Activated CD8-positive, alpha-beta memory T cell treated with anti-CD3 and anti-CD28 coated beads for 24 hours (primary cell): Measurements from ENCODE around the gene ZNF668.
"Not testable (repeated sequence)": the region's sequence is repeated elsewhere in the genome, so short reads cannot be mapped to it uniquely, and the experiment has no call there.

Source experiments
- DNase-seq: peaks from one replicate; pipeline ENCODE4 v3.0.0-alpha.2; 2020

ZNF668 gene

DNA sequence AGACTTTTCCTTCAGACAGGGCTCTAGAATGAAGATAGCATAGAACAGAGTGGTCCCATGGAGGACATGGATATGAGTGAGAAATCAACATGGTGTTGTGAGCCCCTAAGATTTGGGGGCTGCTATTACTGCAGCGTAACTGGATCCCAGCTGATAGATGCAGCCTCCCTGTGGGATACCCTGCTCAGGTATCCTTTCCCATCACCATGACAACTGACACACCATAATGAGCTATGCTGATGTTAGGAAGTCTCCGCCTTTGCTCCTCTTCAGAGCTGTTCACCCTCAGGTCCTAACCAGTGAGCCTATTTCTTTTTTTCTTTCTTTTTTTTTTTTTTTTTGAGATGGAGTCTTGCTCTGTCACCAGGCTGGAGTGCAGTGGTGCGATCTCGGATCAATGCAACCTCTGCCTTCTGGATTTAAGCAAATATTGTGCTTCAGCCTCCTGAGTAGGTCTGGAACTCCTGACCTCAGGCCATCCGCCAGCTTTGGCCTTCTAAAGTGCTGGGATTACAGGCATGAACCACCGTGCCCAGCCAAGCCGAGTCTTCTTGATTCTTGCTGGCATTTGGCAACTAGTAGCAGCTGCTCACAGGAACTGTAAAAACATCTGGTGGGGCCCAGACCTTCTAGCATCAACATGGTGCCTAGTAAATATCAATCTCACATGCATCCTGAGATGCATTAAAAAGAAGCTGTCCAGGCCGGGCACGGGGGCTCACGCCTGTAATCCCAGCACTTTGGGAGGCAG lies 23.6 kb downstream of the ZNF668 start:
- DNase-seq, result no peak

DNA sequence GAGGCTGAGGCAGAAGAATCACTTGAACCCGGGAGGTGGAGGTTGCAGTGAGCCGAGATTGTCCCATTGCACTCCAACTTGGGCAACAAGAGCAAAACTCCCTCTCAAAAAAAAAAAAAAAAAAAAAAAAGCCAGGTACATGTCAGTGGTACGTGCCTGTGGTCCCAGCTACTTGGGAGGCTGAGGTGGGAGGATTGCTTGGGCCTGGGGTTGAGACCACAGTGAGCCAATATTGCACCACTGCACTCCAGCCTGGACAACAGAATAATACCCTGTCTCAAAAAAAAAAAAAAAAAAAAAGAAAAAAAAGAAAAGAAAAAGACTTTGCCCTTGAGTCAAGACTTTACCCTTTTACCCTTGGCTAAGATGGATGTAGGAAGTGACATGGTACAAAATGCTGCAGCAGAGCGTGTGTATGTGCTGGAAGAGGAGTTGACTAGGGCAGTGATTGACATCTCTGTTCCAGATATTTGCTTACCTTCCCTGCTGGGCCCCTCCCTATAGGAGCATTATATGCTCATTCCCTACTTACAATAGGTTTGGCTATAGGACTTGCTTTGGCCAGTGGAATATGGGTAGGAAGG lies 30.1 kb downstream of the ZNF668 start:
- no peak for DNase-seq

DNA sequence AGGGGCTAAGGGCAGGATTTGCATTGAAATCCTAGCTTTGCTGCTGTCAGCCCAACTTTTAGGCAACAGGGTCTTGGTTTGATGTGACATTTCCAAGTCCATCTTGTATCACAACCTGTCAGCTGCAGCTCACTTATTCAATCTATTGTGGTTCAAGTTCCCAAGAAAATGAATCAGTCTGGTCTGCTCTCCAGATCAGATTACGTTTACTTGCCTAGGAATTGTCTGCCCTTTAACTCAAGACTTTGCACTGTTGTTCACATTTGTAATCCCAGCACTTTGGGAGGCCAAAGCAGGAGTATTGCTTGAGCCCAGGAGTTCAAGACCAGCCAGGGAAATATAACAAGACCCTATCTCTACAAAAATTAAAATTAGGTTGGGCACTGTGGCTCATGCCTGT lies 30.7 kb downstream of the ZNF668 start:
- no peak for DNase-seq

DNA sequence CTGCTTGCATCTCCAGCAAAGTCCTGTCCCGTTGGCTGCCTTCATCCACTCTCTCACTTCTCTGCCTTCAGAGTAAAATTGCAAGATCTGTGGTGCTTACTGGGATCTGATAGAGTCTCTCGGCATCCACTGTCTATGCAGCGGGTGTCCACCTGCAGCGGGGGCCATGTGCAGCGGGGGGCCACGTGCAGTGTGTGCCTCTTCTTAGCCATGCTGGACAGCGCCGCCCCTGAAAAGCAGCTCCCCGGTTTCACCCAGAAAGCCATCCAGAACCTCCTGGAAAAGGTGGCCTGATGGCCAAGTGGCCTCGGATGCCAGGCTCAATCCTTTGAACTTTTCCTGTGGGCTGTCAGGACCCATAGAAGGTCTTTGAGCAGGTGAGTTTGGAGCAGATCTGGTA lies 31.2 kb downstream of the ZNF668 start:
- no peak for DNase-seq

DNA sequence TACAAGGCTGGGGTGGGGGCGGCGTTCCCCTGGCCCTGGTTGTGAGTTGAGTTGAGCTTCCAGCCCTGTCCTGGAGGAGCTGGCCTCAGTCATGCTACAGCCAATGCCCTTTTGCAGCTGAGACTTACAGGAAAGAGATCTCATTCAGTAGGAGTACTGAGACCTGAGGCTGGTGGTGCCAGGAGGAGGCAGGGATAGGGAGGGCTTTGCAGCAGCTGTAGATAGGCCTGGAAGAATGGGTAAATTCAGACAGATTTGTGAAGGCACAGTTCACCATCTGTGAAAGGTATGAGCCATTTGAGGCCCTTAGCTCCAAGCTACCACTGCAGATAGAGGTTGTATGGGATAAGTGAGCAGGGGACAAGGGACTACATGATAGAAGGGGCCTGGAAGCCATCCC lies 35.0 kb downstream of the ZNF668 start:
- no peak for DNase-seq

DNA sequence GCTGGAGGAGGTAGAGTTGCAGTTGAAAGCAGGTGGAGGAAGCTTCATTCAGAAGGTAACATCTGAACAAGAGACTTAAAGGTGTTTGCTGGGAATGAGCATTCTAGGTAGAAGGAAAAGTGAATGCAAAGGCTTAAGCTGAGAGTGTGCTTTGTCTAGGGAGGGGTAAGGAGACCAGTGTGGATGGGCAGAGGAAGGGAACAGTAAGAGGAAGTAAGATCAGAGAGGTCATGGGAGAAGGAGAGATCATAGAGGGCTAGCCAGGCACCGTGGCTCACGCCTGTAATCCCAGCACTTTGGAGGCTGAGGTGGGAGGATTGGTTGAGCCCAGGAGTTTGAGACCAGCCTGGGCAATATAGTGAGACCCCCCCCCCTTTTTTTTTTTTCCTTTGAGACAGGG lies 37.3 kb downstream of the ZNF668 start:
- DNase-seq, result no peak

DNA sequence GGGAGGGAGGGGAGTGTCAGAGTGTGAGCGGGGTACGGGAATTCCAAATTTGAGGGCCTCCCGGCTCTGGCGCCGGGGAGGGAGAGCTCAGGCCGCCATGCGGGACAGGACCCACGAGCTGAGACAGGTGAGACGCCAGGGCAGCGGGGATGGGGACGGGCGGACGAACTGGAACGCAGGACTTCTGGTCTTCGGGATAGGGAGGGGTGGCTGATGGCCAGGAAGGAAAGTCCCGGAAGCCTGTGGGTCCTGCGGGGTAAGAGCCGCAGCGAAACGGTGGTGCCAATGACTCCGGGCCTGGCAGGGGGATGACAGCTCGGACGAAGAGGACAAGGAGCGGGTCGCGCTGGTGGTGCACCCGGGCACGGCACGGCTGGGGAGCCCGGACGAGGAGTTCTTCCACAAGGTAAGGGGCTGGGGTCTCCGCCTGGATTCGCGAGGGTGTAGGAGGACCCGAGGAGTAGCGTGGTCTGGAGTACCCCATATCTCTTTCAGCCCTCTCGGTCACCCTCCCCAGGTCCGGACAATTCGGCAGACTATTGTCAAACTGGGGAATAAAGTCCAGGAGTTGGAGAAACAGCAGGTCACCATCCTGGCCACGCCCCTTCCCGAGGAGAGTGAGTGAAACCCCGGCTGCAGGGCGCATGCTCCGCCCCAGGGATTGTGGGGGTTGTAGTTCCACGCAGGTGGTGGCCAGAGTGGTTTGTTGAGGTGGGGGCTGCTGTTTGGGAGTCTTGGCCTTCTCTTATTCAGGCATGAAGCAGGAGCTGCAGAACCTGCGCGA lies 40.1 kb downstream of the ZNF668 start:
- DNase-seq, result peak; percentile 92

DNA sequence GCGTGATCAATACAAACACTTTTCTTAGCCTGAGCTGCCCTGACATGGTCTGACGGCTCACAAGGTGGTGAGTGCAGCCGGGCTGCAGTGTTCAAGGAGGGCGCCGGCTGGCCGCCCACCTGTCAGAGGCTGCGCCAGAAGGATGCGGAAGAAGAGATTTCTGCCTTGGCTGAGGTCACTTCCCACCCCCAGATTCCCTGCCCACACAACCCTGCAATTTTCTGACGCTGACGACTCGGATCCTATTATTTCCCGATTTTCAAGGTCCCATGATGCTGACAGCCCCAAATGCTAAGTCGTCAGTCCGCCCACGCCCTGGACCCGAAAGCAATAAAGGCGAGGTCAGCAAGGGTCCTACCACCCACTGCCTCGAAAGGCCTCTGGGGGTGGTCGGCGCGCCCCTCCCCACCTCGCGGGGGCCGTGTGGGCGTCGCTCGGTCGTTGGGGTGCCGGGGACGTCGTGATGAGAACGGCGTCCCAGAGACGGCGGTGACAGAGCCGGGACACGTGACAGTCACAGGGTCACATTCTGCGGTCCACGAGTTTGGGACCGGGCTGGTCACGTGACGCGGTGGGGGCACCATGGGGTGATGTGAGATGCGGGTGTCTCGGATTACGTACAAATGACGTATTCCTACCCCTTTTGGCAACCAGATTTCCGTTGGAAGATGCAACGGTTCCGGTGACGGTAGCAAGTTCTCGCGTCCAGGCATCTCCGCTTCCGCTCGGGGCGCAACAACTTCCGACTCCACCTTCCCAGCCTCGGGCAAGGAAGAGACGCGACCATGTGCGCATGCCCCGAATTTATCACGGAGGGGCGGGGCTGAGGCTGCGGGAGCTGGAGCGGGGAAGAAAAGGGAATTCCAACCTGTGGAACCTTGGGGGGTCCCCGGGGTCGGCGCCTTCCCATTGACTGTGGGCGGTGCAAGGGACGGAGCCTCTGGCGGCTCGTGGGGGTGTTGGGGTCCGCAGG lies 41.0 kb downstream of the ZNF668 start, which contains the start of gene STX4:
Gene STX4, plus strand, starts transcription at position 823 of the 973 bp plus-strand sequence. CDS start 248 bp downstream, outside the sequence.
- peak; percentile 98 for DNase-seq

DNA sequence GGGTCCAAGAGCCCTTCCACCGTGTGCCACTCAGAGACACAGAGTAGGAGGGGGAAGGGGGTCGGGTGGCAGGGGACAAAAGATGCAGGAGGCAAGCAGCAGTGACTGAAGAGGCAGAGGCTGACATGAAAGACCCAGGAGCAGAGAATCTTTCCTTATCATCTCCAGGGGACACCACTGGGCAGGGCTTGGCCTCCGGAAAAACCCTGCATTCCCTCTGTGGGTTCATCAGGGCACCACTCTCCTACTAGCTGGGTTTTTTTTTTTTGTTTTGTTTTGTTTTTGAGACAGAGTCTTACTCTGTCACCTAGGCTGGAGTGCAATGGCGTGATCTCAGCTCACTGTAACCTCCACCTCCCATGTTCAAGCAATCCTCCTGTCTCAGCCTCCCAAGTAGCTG lies 42.8 kb downstream of the ZNF668 start:
- no peak for DNase-seq

DNA sequence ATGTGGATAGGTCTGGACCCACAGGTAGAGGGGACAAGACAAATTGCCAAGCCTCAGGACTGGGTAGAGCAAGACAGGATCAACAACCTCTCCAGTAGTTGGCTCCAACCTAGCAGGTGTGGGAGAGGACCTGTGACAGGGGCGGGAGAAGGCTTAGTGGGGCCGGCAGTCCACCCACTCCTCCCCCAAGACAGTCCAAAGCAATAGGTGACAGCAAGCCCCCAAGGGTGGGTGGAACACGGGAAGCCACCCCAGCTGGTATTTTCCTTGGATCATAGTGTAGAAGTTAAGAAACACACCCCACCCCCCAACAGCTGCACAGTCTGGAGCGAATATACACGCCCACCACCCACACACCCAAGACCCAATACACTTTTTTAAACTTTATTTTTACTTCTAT lies 44.8 kb downstream of the ZNF668 start:
- DNase-seq, result no peak

DNA sequence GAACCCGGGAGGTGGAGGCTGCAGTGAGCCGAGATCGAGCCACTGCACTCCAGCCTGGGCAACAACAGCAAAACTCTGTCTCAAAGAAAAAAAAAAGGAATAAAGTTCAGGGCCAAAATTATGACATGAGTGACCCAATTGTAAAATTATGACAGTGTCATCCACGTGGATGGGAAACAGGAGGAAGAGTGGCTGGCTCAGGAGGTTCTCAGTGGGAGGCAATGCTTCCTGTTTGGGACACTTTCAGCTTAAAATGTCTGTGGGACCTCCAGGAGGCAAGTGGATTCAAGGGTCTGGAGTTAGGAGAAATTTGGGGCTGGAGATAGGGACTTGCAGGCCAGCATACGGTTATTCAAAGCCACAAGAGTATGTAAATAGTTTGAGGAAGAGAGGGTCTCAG lies 48.7 kb downstream of the ZNF668 start:
- no peak for DNase-seq

DNA sequence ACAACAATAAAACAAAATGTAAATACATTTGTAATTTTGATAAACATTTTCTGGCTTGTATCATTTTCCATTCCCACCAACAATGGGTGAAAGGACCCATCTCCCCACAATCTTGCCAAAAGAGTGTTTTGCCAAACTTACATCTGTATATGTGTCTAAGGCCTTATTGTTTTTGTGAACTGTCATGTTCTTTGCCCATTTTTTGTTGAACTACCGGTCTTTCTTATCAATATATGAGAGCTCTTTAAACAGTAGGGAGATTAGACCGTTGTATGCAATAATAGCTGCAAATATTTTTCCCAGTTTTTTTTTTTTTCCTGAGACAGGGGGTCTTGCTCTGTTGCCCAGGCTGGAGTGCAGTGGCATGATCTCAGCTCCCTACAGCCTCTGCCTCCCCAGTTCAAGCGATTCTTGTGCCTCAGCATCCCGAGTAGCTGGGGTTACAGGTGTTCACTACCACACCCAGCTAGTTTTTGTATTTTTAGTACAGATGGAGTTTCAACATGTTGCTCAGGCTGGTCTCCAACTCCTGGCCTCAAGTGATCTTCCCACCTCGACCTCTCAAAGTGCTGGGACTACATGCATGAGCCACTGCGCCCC lies 50.3 kb downstream of the ZNF668 start:
- no peak for DNase-seq

DNA sequence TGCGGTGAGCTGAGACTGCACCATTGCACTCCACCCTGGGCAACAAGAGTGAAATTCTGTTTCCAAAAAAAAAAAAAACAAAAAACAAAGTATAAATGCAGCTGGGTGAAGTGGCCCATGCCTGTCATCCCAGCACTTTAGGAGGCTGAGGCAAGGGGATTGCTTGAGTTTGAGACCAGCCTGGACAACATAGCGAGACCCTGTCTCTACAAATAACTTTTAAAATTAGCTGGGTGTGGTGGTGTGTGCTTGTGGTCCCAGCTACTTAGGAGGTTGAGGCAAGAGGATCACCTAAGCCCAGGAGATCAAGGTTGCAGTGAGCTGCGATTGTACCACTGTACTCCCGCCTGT lies 50.8 kb downstream of the ZNF668 start:
- DNase-seq, result no peak

DNA sequence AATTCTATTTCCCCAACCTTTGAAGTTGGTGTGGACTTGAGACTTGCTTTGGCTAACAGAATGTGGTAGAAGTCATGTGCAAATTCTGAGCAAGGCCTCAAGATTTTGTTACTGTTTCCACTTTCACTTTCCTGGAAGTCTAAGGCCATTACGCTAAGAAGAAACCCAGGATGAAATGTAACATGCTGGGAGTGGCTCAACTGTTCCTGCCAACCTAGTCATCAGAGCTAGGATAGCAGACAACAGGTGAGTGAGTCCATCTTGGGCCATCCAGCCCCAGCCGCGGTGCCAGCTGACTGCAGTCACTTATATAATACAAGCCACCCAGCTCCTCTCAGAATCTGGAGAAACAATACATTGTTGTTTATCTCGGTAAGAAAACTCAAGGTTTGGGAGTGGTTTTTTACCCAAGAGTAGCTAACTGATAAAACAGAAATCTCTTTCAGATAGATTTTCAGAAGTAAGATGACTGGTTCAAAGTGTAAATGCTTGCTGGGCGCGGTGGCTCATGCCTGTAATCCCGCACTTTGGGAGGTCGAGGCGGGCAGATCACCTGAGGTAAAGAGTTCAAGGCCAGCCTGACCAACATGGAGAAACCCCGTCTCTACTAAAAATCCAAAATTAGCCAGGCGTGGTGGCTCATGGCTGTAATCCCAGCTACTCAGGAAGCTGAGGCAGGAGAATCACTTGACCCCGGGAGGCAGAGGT lies 51.3 kb downstream of the ZNF668 start:
- no peak for DNase-seq

DNA sequence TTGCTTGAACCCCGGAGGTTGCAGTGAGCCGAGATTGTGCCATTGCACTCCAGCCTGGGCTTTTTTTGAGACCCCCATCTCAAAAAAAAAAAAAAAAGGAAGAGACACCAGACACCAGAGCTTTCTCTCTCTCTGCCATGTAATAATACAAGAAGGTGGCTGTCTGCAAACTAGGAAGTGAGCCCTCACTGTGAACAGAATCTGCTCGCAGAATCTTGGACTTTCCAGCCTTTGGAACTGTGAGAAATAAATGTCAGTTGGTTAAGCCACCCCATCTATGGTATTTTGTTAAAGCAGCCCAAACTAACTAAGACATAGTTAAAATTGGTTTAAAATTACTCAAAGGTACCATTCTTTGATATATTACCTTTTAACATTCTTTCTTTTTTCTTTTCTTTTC lies 53.5 kb downstream of the ZNF668 start:
- DNase-seq, result no peak

DNA sequence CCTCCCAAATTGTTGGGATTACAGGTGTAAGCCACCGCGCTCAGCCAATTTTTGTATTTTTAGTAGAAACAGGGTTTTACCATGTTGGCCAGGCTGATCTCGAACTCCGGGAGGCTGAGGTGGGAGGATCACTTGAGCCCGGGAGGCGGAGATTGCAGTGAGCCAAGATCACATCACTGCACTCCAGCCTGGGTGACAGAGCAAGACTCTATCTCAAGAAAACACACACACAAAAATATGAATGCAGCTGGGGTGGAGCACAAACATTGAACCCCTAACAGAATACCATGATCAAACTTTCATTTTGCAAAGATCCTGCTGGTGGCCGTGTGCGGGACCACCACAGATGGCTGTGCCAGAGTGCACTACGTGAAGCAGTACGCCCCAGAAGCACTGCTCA lies 56.3 kb downstream of the ZNF668 start:
- DNase-seq, result not testable (repeated sequence)

DNA sequence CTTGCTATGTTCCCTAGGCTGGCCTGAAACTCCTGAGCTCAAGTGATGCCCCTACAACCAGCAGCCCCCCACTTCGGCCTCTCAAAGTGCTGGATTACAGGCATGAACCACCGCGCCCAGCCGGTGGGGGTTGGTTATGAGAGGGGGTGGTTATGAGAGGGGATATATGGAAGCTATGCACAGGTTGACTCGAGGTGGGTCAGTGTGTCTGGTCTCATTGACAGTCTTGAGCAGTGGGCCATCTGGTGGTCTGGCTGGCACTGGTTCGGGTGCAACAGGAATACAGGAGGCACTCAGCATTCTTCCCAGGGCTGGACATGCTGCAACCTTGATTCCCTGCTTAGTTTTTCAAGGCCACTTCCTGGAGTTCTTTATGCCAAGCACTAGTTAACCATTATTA lies 58.0 kb downstream of the ZNF668 start:
- DNase-seq, result no peak

DNA sequence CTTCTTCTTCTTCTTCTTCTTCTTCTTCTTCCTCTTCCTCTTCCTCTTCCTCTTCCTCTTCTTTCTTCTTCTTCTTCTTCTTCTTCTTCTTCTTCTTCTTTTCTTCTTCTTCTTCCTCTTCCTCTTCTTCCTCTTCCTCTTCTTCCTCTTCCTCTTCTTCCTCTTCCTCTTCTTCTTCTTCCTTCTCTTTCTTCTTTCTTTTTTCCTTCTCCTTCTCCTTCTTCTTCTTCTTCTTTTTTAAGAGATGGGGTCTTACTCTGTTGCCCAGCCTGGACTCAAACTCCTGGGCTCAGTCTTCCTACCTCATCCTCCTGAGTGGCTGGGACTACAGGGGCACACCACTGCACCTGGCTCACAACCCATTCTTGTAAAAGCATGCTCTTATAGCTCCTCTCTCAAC lies 60.7 kb downstream of the ZNF668 start:
- DNase-seq, result not testable (repeated sequence)

DNA sequence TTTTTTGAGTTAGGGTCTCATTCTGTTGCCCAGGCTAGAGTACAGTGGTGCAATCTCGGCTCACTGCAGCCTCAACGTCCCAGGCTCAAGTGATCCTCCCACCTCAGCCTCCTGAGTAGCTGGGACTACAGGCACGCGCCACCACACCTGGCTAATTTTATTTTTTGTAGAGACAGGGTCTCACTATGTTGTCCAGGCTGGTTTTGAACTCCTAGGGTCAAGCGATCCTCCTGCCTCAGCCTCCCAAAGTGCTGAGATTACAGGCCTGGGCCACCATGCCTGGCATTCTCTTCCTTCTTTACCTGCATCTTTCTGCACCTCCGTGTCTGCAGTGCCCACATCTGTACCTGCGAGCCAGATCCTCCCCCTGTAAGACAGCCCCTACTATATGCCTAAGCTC lies 62.2 kb downstream of the ZNF668 start:
- DNase-seq, result not testable (repeated sequence)
